Superior temporal gyrus (tissue), 1 donor: ENCODE measurements around the gene DLG5.

Experiments used
- DNase-seq: peaks from one replicate; pipeline ENCODE4 v3.0.0-alpha.2; 2016; ENCODE audit errors: extremely low spot score

Gene DLG5

GRCh38 chr10:77821036-77821435 is 105.5 kb downstream of the DLG5 start:
- DNase-seq: no peak

- DNase-seq: no peak
Measured at GRCh38 chr10:77820349-77820748, 106.2 kb downstream of the DLG5 start.

- no peak for DNase-seq
Measured at GRCh38 chr10:77819210-77820112, 107.1 kb downstream of the DLG5 start.

- DNase-seq: no peak
Measured at GRCh38 chr10:77818378-77818777, 108.2 kb downstream of the DLG5 start.

GRCh38 chr10:77817541-77817940 is 109.0 kb downstream of the DLG5 start:
- DNase-seq: no peak

GRCh38 chr10:77816311-77816710 is 110.2 kb downstream of the DLG5 start:
- no peak for DNase-seq

GRCh38 chr10:77812741-77813140 is 113.8 kb downstream of the DLG5 start:
- no peak for DNase-seq

GRCh38 chr10:77811831-77812430 is 114.6 kb downstream of the DLG5 start:
- DNase-seq: no peak

- no peak for DNase-seq
Measured at GRCh38 chr10:77810446-77811335, 115.9 kb downstream of the DLG5 start.

- DNase-seq: no peak
Measured at GRCh38 chr10:77809336-77809735, 117.2 kb downstream of the DLG5 start.

- DNase-seq: no peak
Measured at GRCh38 chr10:77807706-77808105, 118.8 kb downstream of the DLG5 start.

- no peak for DNase-seq
Measured at GRCh38 chr10:77806511-77807157, 119.9 kb downstream of the DLG5 start.

GRCh38 chr10:77805676-77806075 is 120.9 kb downstream of the DLG5 start:
- no peak for DNase-seq

GRCh38 chr10:77804371-77804770 is 122.2 kb downstream of the DLG5 start:
- DNase-seq: no peak

- DNase-seq: no peak
Measured at GRCh38 chr10:77801474-77802161, 124.9 kb downstream of the DLG5 start.

GRCh38 chr10:77800738-77801266 is 125.8 kb downstream of the DLG5 start:
- no peak for DNase-seq

- DNase-seq: no peak
Measured at GRCh38 chr10:77800320-77800719, 126.2 kb downstream of the DLG5 start.

GRCh38 chr10:77799352-77799751 is 127.2 kb downstream of the DLG5 start:
- no peak for DNase-seq

GRCh38 chr10:77798940-77799339 is 127.6 kb downstream of the DLG5 start:
- DNase-seq: no peak

- DNase-seq: no peak
Measured at GRCh38 chr10:77796311-77796915, 130.1 kb downstream of the DLG5 start.
